ENCODE data around the gene SHOC2. TPM values are rescaled to one million over a fixed set of nuclear protein-coding genes. Genes with fewer than 3 reads are reported as not detected.

Gene SHOC2
- polyA plus RNA-seq, 1 of the 3 experiments (the other 2 are of a cell fraction): 6.9 TPM

DNA sequence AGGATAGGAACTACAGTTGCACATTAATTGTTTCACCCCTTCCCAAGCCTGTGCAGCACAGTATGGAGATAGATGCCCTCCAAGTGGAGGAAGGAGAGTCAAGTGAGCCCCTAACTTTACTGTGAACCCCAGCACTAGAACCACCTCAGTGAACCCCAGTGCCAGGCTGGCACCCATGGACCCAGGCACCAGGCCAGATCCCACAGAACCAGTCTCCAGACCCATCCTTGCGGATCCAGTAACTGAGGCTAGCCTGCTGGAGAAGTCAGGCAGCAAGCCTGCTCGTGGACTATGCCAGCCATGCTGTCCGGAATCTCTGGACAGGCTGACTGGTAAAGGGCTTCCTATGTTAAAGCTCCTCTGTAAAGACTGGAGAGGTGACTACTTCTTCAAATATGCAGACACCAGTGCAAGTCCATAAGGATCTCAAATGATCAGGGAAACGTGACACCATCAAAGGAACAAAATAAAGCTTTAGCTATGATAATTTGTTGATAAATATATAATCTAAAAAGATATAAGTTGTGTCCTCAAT is 27.7 kb downstream of the SHOC2 start:
- TF ChIP-seq SIN3A (IDR thresholded peaks at IDR 0.05; ENCODE audit: borderline replicate concordance, low read depth, low read length): no peak
- TF ChIP-seq ELF1 (IDR thresholded peaks at IDR 0.05): no peak
- no peak for TF ChIP-seq MEF2A (IDR thresholded peaks at IDR 0.05; ENCODE audit: borderline replicate concordance, low read depth)
- TF ChIP-seq, protein P1, sequence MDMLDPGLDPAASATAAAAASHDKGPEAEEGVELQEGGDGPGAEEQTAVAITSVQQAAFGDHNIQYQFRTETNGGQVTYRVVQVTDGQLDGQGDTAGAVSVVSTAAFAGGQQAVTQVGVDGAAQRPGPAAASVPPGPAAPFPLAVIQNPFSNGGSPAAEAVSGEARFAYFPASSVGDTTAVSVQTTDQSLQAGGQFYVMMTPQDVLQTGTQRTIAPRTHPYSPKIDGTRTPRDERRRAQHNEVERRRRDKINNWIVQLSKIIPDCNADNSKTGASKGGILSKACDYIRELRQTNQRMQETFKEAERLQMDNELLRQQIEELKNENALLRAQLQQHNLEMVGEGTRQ (IDR thresholded peaks at IDR 0.05; ENCODE audit: borderline replicate concordance, low read depth, low read length): no peak
- TF ChIP-seq JUND (IDR thresholded peaks at IDR 0.05): no peak
- TF ChIP-seq RXRA (IDR thresholded peaks at IDR 0.05; ENCODE audit: borderline replicate concordance, low read depth): no peak
- TF ChIP-seq EZH2phosphoT487 (IDR thresholded peaks at IDR 0.05; ENCODE audit: borderline replicate concordance, low read depth): no peak
- no peak for TF ChIP-seq FOSL2 (IDR thresholded peaks at IDR 0.05; ENCODE audit: borderline replicate concordance, low read depth)
- TF ChIP-seq NRF1 (IDR thresholded peaks at IDR 0.05; ENCODE audit: low read depth, low read length): no peak
- H3K27ac ChIP-seq (ENCODE audit: low read depth in 2 of 2, low read length in 1 of 2): no peak overlapping the region
- H3F3A ChIP-seq (replicated peaks; ENCODE audit: insufficient read depth): peaks cover 11% of the 10 kb centered on the region
- POLR2A ChIA-PET: interaction anchor here (1.1 kb wide), 1 partner anchor 28 kb away, joined by 3 read pairs; the partner anchor contains the start of genes BBIP1 and SHOC2
- H3K27me3 ChIP-seq (ENCODE audit: insufficient read depth): no peaks in the 10 kb centered on the region
- peaks cover 94% of the 10 kb centered on the region for H3K79me2 ChIP-seq (ENCODE audit: insufficient read depth)
- peaks cover 0 to 3% of the 10 kb centered on the region in 2 experiments; a peak in 1 of 4 replicates for H3K4me1 ChIP-seq (ENCODE audit: control insufficient read depth in 1 of 2, insufficient read depth in 2 of 2, low read depth in 1 of 2, low read length in 1 of 2)
- H3K36me3 ChIP-seq (replicated peaks in 1 of 2; ENCODE audit: control insufficient read depth in 1 of 2, insufficient read depth in 2 of 2, low read length in 1 of 2): peaks cover 38 to 50% of the 10 kb centered on the region in 2 experiments
- peaks cover 2% of the 10 kb centered on the region for H4K20me1 ChIP-seq (ENCODE audit: insufficient read depth)
- CTCF ChIA-PET: no interaction called here
- no peaks in the 10 kb centered on the region; the same call in 1 of the 2 replicates for H3K9me3 ChIP-seq
- 59% methylated on average over 3 of the region's 4 CpGs for WGBS (ENCODE audit: low lambda C conversion rate)
- H3K9me2 ChIP-seq: no peaks in the 10 kb centered on the region
- H3K4me2 ChIP-seq: no peak overlapping the region
- no peak for DNase-seq
- no peak overlapping the region for H3K4me3 ChIP-seq (ENCODE audit: low read depth in 2 of 2, low read length in 1 of 2)
- H3K9ac ChIP-seq: no peak overlapping the region
- no peak overlapping the region for H2AFZ ChIP-seq (ENCODE audit: low read depth)

DNA sequence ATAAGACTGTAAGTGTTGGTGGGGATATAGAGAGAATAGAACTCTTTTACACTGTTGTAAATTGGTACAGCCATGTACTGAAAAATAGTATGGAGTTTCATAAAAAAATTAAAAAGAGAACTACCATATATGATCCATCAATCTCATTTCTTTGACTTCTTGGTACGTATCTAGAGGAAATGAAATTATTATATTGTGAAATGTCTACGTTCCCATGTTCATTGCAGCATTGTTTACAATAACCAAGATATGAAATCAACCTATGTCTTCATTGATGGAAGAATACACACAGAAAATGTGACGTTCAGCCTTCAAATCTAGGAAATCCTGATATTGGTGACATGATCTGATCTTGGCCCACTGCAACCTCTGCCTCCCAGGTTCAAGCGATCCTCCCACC is 32.0 kb downstream of the SHOC2 start:
- H4K20me1 ChIP-seq (ENCODE audit: insufficient read depth): peaks cover 33% of the 10 kb centered on the region
- peaks cover 11% of the 10 kb centered on the region for H3F3A ChIP-seq (replicated peaks; ENCODE audit: insufficient read depth)
- no peak overlapping the region for H3K27ac ChIP-seq (ENCODE audit: low read depth in 2 of 2, low read length in 1 of 2)
- no peak overlapping the region for H2AFZ ChIP-seq (ENCODE audit: low read depth)
- no peak for DNase-seq
- no peak overlapping the region for H3K4me3 ChIP-seq (ENCODE audit: low read depth in 2 of 2, low read length in 1 of 2)
- H3K4me1 ChIP-seq (ENCODE audit: control insufficient read depth in 1 of 2, insufficient read depth in 2 of 2, low read depth in 1 of 2, low read length in 1 of 2): peaks cover 0 to 3% of the 10 kb centered on the region in 2 experiments; a peak in 1 of 4 replicates
- 97% methylated on average over 4 of the region's 4 CpGs for WGBS (ENCODE audit: low lambda C conversion rate)
- H3K4me2 ChIP-seq: no peak overlapping the region
- CTCF ChIA-PET: no interaction called here
- no peaks in the 10 kb centered on the region; the same call in 1 of the 2 replicates for H3K9me3 ChIP-seq
- POLR2A ChIA-PET: no interaction called here
- H3K36me3 ChIP-seq (replicated peaks in 1 of 2; ENCODE audit: control insufficient read depth in 1 of 2, insufficient read depth in 2 of 2, low read length in 1 of 2): peaks cover 17 to 29% of the 10 kb centered on the region in 2 experiments
- no peaks in the 10 kb centered on the region for H3K27me3 ChIP-seq (ENCODE audit: insufficient read depth)
- H3K9ac ChIP-seq: no peak overlapping the region
- no peaks in the 10 kb centered on the region for H3K9me2 ChIP-seq
- H3K79me2 ChIP-seq (ENCODE audit: insufficient read depth): peaks cover 93% of the 10 kb centered on the region
- TF ChIP-seq ELF1 (IDR thresholded peaks at IDR 0.05): no peak
- TF ChIP-seq, protein P2, sequence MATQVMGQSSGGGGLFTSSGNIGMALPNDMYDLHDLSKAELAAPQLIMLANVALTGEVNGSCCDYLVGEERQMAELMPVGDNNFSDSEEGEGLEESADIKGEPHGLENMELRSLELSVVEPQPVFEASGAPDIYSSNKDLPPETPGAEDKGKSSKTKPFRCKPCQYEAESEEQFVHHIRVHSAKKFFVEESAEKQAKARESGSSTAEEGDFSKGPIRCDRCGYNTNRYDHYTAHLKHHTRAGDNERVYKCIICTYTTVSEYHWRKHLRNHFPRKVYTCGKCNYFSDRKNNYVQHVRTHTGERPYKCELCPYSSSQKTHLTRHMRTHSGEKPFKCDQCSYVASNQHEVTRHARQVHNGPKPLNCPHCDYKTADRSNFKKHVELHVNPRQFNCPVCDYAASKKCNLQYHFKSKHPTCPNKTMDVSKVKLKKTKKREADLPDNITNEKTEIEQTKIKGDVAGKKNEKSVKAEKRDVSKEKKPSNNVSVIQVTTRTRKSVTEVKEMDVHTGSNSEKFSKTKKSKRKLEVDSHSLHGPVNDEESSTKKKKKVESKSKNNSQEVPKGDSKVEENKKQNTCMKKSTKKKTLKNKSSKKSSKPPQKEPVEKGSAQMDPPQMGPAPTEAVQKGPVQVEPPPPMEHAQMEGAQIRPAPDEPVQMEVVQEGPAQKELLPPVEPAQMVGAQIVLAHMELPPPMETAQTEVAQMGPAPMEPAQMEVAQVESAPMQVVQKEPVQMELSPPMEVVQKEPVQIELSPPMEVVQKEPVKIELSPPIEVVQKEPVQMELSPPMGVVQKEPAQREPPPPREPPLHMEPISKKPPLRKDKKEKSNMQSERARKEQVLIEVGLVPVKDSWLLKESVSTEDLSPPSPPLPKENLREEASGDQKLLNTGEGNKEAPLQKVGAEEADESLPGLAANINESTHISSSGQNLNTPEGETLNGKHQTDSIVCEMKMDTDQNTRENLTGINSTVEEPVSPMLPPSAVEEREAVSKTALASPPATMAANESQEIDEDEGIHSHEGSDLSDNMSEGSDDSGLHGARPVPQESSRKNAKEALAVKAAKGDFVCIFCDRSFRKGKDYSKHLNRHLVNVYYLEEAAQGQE (IDR thresholded peaks at IDR 0.05; ENCODE audit: low read depth, low read length): no peak
- TF ChIP-seq TCF12 (IDR thresholded peaks at IDR 0.05): no peak
- TF ChIP-seq TEAD4 (IDR thresholded peaks at IDR 0.05; ENCODE audit: borderline replicate concordance, insufficient read depth): no peak
- TF ChIP-seq, protein P3, sequence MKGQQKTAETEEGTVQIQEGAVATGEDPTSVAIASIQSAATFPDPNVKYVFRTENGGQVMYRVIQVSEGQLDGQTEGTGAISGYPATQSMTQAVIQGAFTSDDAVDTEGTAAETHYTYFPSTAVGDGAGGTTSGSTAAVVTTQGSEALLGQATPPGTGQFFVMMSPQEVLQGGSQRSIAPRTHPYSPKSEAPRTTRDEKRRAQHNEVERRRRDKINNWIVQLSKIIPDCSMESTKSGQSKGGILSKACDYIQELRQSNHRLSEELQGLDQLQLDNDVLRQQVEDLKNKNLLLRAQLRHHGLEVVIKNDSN (IDR thresholded peaks at IDR 0.05; ENCODE audit: borderline replicate concordance, low read depth): no peak
- no peak for TF ChIP-seq EP300 (IDR thresholded peaks at IDR 0.05; ENCODE audit: borderline replicate concordance in 1 of 2, low read depth in 1 of 2, low read length in 1 of 2)
- TF ChIP-seq FOXJ3 (CRISPR knock-in tag; IDR thresholded peaks at IDR 0.05): no peak
- TF ChIP-seq RAD21 (IDR thresholded peaks at IDR 0.05; ENCODE audit: low read length): no peak

All from SK-N-SH (cell line).